Left ventricle myocardium inferior (tissue), 1 donor: ENCODE data around the gene PPP1R14B. TPM values are rescaled to one million over a fixed set of nuclear protein-coding genes. Genes with fewer than 3 reads are reported as not detected.
A peak's percentile ranks its signal among the peaks of the same experiment; 100 is the strongest.

Source experiments
- DNase-seq: peaks from one replicate; pipeline ENCODE4 v3.0.0-alpha.2; 2020
- H3K27ac ChIP-seq: fragments of 200-600 bp; replicated peaks from 2 replicates; pipeline ENCODE4 v1.8.0; 2021
- H3K27me3 ChIP-seq: fragments of 200-600 bp; 2 replicates; pipeline ENCODE4 v1.8.0; 2021; ENCODE audit warnings: low read depth
- H3K36me3 ChIP-seq: fragments of 200-600 bp; 2 replicates; pipeline ENCODE4 v1.8.0; 2021
- H3K4me1 ChIP-seq: fragments of 200-600 bp; 2 replicates; pipeline ENCODE4 v1.8.0; 2021
- H3K4me3 ChIP-seq: fragments of 200-600 bp; 2 replicates; pipeline ENCODE4 v1.8.0; 2021; ENCODE audit warnings: mild to moderate bottlenecking, moderate library complexity
- H3K9me3 ChIP-seq: fragments of 200-600 bp; replicated peaks from 2 replicates; pipeline ENCODE4 v1.8.0; 2021
- CTCF ChIP-seq: fragments of 200-600 bp; IDR thresholded peaks from 2 replicates; pipeline ENCODE4 v1.8.0; 2021; ENCODE audit warnings: antibody characterized with exemption, mild to moderate bottlenecking, borderline replicate concordance
- intact Hi-C: fragments of 100-400 bp; cut with micrococcal nuclease; formaldehyde crosslinking; loops from one replicate; pipeline ENCODE4 v1.11.0; 2022
- total RNA-seq: library from RNA; stranded (reverse); fragmentation: NEBNext Ultra II Directional; extraction: Animal tissue kit (Norgen Biotek cat#: 25700); gene quantifications from one replicate; pipeline ENCODE4 v1.2.1, GENCODE V29; 2021
- donor health status: DM: no; HTN: yes; CAD: no; lungs with severe emphysema.

Gene PPP1R14B
- total RNA-seq, 1 donor from 2014 or later, result 102 TPM

- Histone ChIP-seq H3K4me3 (peak within 1 kb of the TSS; percentile 88), H3K4me1 (peaks cover 49% of the 10 kb centered on the region), H3K9me3 (no peaks in the 10 kb centered on the region), H3K27ac (peak within 1 kb of the TSS; percentile 84), H3K36me3 (peaks cover 19% of the 10 kb centered on the region), H3K27me3 (no peaks in the 10 kb centered on the region)
- intact Hi-C loops, result no loop called here
- peak; percentile 52 for DNase-seq
- TF ChIP-seq CTCF, result peak; percentile 85
These were observed 4.4 kb upstream of the PPP1R14B start, which contains the start of gene PLCB3 for GRCh38 chr11:64251016-64251752. PLCB3 (plus strand) TSS chr11:64251530; CDS start chr11:64251650, 120 bp downstream.

GRCh38 chr11:64250415-64251015 lies 3.8 kb upstream of the PPP1R14B start:
- Histone ChIP-seq H3K36me3 (peaks cover 12% of the 10 kb centered on the region), H3K4me3 (peak overlapping the region; percentile 88), H3K27me3 (no peaks in the 10 kb centered on the region), H3K27ac (peak overlapping the region; percentile 84), H3K4me1 (peaks cover 56% of the 10 kb centered on the region), H3K9me3 (no peaks in the 10 kb centered on the region)
- intact Hi-C loops, result no loop called here
- no peak for TF ChIP-seq CTCF
- no peak for DNase-seq

GRCh38 chr11:64249563-64250414 lies 3.0 kb upstream of the PPP1R14B start:
- intact Hi-C loops, result no loop called here
- Histone ChIP-seq H3K36me3 (peaks cover 5% of the 10 kb centered on the region), H3K9me3 (no peaks in the 10 kb centered on the region), H3K27me3 (no peaks in the 10 kb centered on the region), H3K4me3 (no peak overlapping the region), H3K27ac (no peak overlapping the region), H3K4me1 (peaks cover 63% of the 10 kb centered on the region)
- DNase-seq, result no peak
- TF ChIP-seq CTCF, result no peak

GRCh38 chr11:64249038-64249437 lies 2.3 kb upstream of the PPP1R14B start:
- H3K4me3 ChIP-seq, result no peak overlapping the region
- H3K9me3 ChIP-seq, result no peaks in the 10 kb centered on the region
- TF ChIP-seq CTCF, result no peak
- no peaks in the 10 kb centered on the region for H3K27me3 ChIP-seq
- intact Hi-C loops, result no loop called here
- DNase-seq, result no peak
- no peak overlapping the region for H3K27ac ChIP-seq
- H3K4me1 ChIP-seq, result peaks cover 68% of the 10 kb centered on the region
- peaks cover 5% of the 10 kb centered on the region for H3K36me3 ChIP-seq

GRCh38 chr11:64248578-64248977 lies 1.8 kb upstream of the PPP1R14B start:
- DNase-seq, result no peak
- H3K36me3 ChIP-seq, result peaks cover 9% of the 10 kb centered on the region
- H3K27me3 ChIP-seq, result no peaks in the 10 kb centered on the region
- H3K27ac ChIP-seq, result no peak overlapping the region
- peaks cover 68% of the 10 kb centered on the region for H3K4me1 ChIP-seq
- H3K4me3 ChIP-seq, result no peak overlapping the region
- no peak for TF ChIP-seq CTCF
- H3K9me3 ChIP-seq, result no peaks in the 10 kb centered on the region
- intact Hi-C loops, result no loop called here
